Astrocyte (in vitro differentiated cells and primary cell): ENCODE measurements around the gene ATP11C. TPM values are rescaled to one million over a fixed set of nuclear protein-coding genes. Genes with fewer than 3 reads are reported as not detected.

ENCODE experiments used
- DNase-seq: peaks from one replicate; pipeline ENCODE4 v3.0.0-alpha.2; 2010; ENCODE audit warnings: low read depth
- FAIRE-seq: peaks from 2 replicates; lab custom pipeline; 2011; peaks lifted over from hg19 to GRCh38; lab: Jason Lieb, UNC
- H2AFZ ChIP-seq: 2 replicates; pipeline ENCODE4 v1.6.0; 2012; ENCODE audit warnings: low read depth, low read length, inconsistent platforms
- H3K27ac ChIP-seq: 2 replicates; pipeline ENCODE4 v1.5.1; 2011; ENCODE audit warnings: low read depth, low read length, inconsistent platforms
- H3K27me3 ChIP-seq: 2 replicates; pipeline ENCODE4 v1.6.0; 2011; ENCODE audit warnings: low read length, inconsistent platforms; ENCODE audit not compliant: insufficient read depth
- H3K36me3 ChIP-seq: 2 replicates; pipeline ENCODE4 v1.5.1; 2011; ENCODE audit warnings: low read length, inconsistent platforms; ENCODE audit not compliant: insufficient read depth
- H3K4me1 ChIP-seq: 2 replicates; pipeline ENCODE4 v1.5.1; 2011; ENCODE audit warnings: low read length, inconsistent platforms; ENCODE audit not compliant: insufficient read depth
- H3K4me2 ChIP-seq: 2 replicates; pipeline ENCODE4 v1.6.0; 2012; ENCODE audit warnings: low read length, inconsistent platforms
- H3K4me3 ChIP-seq: 2 replicates; pipeline ENCODE4 v1.5.1; 2011; ENCODE audit warnings: low read depth, mild to moderate bottlenecking, low read length, inconsistent platforms; ENCODE audit not compliant: insufficient read depth
- H3K79me2 ChIP-seq: 2 replicates; pipeline ENCODE4 v1.6.0; 2012; ENCODE audit warnings: mild to moderate bottlenecking, low read length, inconsistent platforms; ENCODE audit not compliant: insufficient read depth
- H3K9ac ChIP-seq: 2 replicates; pipeline ENCODE4 v1.6.0; 2012; ENCODE audit warnings: mild to moderate bottlenecking, low read length, inconsistent platforms
- H3K9me3 ChIP-seq: 2 replicates; pipeline ENCODE4 v1.5.1; 2012; ENCODE audit warnings: low read depth, mild to moderate bottlenecking, low read length, inconsistent platforms; ENCODE audit not compliant: insufficient read depth
- H4K20me1 ChIP-seq: 2 replicates; pipeline ENCODE4 v1.6.0; 2012; ENCODE audit warnings: low read length, inconsistent platforms; ENCODE audit not compliant: insufficient read depth
- H3K27ac Mint-ChIP-seq: one replicate; pipeline ENCODE4 v1.8.0; 2021; ENCODE audit warnings: mild to moderate bottlenecking, mixed read lengths; ENCODE audit not compliant: unreplicated experiment
- H3K27me3 Mint-ChIP-seq: one replicate; pipeline ENCODE4 v1.8.0; 2021; ENCODE audit warnings: low read depth, mixed read lengths; ENCODE audit not compliant: unreplicated experiment
- H3K36me3 Mint-ChIP-seq: one replicate; pipeline ENCODE4 v1.8.0; 2021; ENCODE audit warnings: low read depth, mixed read lengths; ENCODE audit not compliant: unreplicated experiment
- H3K4me1 Mint-ChIP-seq: one replicate; pipeline ENCODE4 v1.8.0; 2021; ENCODE audit warnings: low read depth, mixed read lengths; ENCODE audit not compliant: unreplicated experiment
- H3K4me3 Mint-ChIP-seq: one replicate; pipeline ENCODE4 v1.8.0; 2021; ENCODE audit warnings: mild to moderate bottlenecking, moderate library complexity, mixed read lengths; ENCODE audit not compliant: unreplicated experiment
- H3K9me3 Mint-ChIP-seq: one replicate; pipeline ENCODE4 v1.8.0; 2021; ENCODE audit warnings: mild to moderate bottlenecking, mixed read lengths; ENCODE audit not compliant: unreplicated experiment
- EZH2 ChIP-seq: IDR thresholded peaks from 2 replicates; pipeline ENCODE4 v1.6.1; 2012; ENCODE audit warnings: mild to moderate bottlenecking, low read length, inconsistent platforms; ENCODE audit not compliant: insufficient read depth
- total RNA-seq: library from RNA; stranded (reverse); gene quantifications from 2 replicates; pipeline ENCODE4 v1.2.1, GENCODE V29; 2021
- TF ChIP-seq, protein P1 (sequence below): IDR thresholded peaks from 2 replicates; pipeline ENCODE4 v1.5.1; 2011; ENCODE audit warnings: low read depth, mild to moderate bottlenecking, inconsistent platforms, low read length, moderate library complexity; ENCODE audit not compliant: insufficient read depth

The ATP11C gene
- total RNA-seq, 1 donor from 2014 or later: 24.6 TPM

DNA sequence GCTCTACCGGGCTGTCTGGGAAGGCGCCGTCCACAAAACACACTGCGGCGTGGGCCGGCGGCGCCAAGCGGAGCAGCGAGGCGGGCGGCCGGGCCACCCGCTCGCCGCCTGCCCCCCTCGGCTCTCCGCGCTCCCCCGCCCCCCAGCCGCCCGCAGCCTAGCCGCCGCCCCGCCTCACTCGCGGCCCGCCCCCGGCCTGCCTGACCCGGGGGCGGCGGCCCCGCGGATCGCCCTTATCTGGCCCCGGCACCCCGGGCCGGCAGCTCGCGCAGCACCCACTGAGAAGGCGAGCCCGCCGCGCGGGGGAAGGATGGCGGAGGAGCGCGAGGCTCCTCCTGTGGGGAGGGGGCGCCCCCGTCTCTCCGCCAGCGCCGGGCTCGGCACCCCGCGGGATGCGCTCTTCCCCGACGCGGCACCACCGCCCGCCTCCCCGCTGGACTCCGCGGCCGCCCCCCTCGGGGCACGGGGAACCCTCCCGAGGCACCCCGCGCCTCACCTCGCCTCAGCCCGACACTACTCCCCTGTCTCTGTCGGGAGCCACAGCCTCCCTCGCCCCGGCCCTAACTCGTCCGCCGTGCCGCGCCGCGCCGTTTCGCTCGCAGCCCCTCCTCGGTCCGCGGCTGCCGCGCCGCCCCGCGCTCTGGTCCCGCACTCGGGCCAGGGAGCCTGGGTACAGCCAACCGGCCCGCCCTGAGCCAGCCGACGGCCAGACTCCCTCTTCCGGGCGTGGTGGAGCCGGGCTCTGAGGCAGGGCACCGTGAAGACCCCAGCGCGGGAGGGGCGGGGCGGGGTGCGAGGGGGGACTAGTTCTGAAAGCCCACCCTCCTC lies 566 bp downstream of the ATP11C start:
- FAIRE-seq: no peak
- Histone ChIP-seq H2AFZ (peak overlapping the region; percentile 60), H3K4me2 (peak overlapping the region; percentile 94), H3K4me1 (peaks cover 8% of the 10 kb centered on the region), H3K9me3 (no peaks in the 10 kb centered on the region), H3K27me3 (no peaks in the 10 kb centered on the region), H3K4me3 (peak overlapping the region; percentile 72), H3K36me3 (no peaks in the 10 kb centered on the region), H3K9ac (peak overlapping the region; percentile 88), H3K79me2 (peaks cover 44% of the 10 kb centered on the region), H3K27ac (peak overlapping the region; percentile 83), H4K20me1 (peaks cover 22% of the 10 kb centered on the region)
- Mint-ChIP-seq H3K4me3 (peak overlapping the region; percentile 88), H3K9me3 (no peaks in the 10 kb centered on the region), H3K36me3 (no peaks in the 10 kb centered on the region), H3K27ac (no peak overlapping the region), H3K27me3 (no peaks in the 10 kb centered on the region), H3K4me1 (peaks cover 4% of the 10 kb centered on the region)
- no peak for TF ChIP-seq EZH2
- TF ChIP-seq, protein P1, sequence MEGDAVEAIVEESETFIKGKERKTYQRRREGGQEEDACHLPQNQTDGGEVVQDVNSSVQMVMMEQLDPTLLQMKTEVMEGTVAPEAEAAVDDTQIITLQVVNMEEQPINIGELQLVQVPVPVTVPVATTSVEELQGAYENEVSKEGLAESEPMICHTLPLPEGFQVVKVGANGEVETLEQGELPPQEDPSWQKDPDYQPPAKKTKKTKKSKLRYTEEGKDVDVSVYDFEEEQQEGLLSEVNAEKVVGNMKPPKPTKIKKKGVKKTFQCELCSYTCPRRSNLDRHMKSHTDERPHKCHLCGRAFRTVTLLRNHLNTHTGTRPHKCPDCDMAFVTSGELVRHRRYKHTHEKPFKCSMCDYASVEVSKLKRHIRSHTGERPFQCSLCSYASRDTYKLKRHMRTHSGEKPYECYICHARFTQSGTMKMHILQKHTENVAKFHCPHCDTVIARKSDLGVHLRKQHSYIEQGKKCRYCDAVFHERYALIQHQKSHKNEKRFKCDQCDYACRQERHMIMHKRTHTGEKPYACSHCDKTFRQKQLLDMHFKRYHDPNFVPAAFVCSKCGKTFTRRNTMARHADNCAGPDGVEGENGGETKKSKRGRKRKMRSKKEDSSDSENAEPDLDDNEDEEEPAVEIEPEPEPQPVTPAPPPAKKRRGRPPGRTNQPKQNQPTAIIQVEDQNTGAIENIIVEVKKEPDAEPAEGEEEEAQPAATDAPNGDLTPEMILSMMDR: no peak
- DNase-seq: no peak

DNA sequence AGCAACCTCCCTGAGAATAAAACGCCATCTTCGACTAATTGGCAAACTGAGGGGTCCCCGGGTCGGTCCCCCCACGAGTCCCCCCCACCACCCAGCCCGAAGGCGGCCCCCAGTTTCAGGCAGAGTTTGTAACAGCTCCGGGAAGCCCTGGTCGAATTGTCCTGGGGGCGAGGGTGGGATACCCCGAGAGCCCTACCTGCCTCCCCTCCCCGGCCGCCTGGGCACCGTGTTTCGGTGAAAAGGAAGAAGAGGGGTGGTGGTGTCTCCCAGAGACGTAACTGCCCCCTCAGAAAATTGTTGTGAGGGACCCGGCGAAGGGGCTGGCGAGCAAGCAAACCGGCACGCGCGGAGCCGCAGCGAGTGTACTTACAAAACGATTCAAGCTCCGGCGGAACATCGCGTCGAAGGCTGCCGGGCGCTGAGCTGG lies 1.2 kb downstream of the ATP11C start:
- Histone ChIP-seq H2AFZ (no peak overlapping the region), H3K27me3 (no peaks in the 10 kb centered on the region), H3K79me2 (peaks cover 50% of the 10 kb centered on the region), H3K4me2 (peak overlapping the region; percentile 94), H3K4me3 (peak overlapping the region; percentile 72), H3K27ac (peak overlapping the region; percentile 75), H3K9ac (peak overlapping the region; percentile 88), H3K36me3 (no peaks in the 10 kb centered on the region), H3K9me3 (no peaks in the 10 kb centered on the region), H4K20me1 (peaks cover 27% of the 10 kb centered on the region), H3K4me1 (peaks cover 8% of the 10 kb centered on the region)
- no peak for TF ChIP-seq EZH2
- TF ChIP-seq, protein P1: no peak
- peak overlapping the region; percentile 85 for H3K4me3 Mint-ChIP-seq
- no peaks in the 10 kb centered on the region for H3K27me3 Mint-ChIP-seq
- H3K36me3 Mint-ChIP-seq: no peaks in the 10 kb centered on the region
- FAIRE-seq: no peak
- no peaks in the 10 kb centered on the region for H3K9me3 Mint-ChIP-seq
- H3K27ac Mint-ChIP-seq: no peak overlapping the region
- no peak for DNase-seq
- H3K4me1 Mint-ChIP-seq: peaks cover 4% of the 10 kb centered on the region
